ENCODE measurements around the gene ZNF117.
"Not testable (repeated sequence)": the region's sequence is repeated elsewhere in the genome, so short reads cannot be mapped to it uniquely, and the experiment has no call there.

- TF ChIP-seq CTCF, POLR2A (IDR thresholded peaks at IDR 0.05): not testable (repeated sequence)
These were observed 44.6 kb upstream of the ZNF117 start for GRCh38 chr7:65035469-65035868.

Measured in heart left ventricle (tissue), 13 donors.